ENCODE data around the gene SP3.

Gene SP3

DNA sequence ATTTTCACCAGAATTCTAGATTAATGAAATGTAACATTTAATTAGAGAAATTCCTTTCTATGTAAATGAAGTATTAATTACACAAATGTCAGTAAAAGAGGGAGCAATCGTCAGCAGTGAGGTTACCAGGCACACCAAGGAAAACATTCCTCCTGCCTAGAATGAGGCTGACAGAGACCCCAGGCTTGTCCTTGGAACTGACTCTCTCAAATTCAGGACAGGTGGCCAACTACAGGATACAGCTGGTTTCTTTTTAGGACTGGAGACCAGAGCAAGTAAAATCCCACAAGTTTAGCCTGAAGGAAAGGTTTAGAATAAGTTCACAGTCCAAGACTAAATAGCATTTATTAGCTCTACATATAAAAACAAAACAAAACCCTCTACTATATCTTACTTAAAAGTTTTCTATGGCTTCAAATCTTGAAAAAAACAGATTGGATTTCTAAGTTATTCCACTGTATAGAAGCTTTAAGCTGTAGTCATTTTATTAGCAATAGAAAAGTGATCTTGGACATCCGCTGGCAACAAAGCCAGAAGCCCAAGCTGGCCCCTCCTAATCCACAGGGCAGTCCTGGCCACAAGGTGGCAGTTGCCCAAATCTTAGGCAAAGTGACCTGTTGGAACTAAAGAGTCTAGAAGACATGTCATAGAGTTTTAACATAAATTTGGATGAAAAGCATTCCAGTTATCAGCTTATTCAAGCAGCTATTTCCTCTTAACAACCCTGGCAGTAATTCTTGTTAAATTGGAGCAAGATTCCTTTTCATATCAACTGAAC is 81.0 kb downstream of the SP3 start:
- no peak for DNase-seq

DNA sequence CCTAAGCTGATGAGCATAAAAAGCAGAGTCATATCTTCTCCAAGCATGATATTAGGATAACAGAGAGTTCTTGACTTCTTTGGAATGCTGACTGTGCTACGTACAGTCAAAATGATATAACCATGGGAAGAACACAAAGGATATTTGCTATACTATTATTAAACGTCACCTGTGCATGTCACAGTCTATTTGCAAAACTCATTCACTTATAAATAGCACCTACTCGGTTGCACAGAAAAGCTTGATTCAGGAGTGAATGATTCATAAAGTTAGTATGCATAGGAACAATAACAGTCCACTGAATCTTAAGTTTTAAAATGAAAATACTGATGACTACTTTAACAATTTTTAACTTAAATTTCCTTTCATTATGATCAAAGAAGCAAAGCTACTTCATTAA is 83.3 kb downstream of the SP3 start:
- no peak for DNase-seq

DNA sequence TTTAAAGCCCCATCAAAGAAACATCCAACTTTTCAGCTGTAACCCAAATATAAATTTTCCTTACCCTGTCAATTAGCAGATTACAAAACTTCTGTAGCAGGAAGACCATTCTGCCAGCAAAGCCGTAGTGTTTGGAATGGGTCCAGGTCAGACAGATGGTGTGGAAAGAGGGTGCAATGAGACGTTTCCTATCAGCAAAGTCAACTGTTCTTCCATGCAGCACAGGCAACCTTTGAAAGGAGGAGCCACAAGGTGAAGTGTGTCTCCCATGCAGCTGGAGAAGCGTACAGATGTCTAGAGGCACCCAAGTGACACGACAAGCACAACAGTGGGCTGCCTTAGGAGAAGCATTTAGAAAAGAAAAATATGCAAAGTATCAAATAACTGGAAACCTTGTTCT is 83.7 kb downstream of the SP3 start:
- DNase-seq, result peak; percentile 98

DNA sequence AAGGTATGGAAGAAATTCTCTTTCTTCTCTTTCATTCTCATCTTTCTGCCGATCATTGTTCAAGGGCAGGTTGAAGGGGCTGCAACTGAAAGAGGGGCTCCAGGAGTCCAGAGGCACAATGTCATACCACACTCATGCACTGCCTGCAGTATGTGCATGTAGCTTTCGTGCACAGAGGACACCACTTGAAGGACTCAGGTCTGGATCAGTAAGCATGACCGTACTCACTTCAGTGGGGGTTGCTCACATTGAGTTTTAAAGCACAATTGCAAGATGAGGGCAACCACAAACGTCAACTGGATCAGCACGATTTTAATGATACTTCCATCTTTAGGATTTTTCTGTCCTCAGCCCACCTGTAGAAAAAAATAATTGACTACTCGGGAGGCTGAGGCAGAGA is 84.6 kb downstream of the SP3 start:
- DNase-seq, result no peak

DNA sequence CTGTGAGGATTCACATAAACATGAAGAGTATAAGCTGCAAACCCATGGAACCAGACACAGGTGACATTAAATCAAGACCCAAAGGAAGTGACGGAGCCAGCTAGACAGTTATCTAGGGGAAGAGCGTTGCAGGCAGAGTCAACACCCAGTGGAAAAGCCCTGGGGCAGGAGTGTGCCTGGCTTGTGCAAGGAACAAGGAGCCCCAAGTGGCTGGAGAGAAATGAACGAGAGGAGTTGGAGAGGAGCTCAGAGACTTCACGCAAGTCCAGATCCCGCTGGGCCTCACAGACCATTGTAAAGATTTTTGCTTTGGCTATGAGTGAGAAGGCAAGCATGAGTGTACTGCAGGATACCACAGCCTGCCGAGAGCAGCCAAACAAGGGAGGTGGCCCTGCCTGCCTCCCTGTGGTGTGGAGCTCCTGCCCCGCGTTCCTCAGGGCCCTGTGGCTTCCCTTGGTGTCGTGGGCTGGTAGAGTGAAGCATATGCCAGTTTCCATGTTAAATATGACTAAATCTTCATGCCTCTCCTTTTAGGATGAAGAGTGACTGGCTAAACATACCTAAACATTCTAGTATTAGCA is 88.2 kb downstream of the SP3 start:
- no peak for DNase-seq

DNA sequence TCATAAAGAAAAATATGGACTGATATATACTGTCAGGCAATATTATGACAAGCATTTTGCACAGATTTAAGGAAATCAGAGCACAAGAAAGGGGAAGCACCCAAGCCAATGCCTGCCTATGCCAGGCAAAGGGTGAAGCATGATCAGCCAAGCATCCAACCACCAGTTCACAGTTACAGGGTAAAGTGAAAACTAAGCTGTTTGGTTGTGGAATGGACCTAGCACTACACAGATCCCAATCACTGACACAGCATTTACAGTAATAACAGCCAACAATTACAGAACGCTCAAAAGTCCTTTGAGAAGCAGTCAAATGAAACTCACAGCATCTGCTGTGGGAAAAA is 90.3 kb downstream of the SP3 start:
- DNase-seq, result no peak

DNA sequence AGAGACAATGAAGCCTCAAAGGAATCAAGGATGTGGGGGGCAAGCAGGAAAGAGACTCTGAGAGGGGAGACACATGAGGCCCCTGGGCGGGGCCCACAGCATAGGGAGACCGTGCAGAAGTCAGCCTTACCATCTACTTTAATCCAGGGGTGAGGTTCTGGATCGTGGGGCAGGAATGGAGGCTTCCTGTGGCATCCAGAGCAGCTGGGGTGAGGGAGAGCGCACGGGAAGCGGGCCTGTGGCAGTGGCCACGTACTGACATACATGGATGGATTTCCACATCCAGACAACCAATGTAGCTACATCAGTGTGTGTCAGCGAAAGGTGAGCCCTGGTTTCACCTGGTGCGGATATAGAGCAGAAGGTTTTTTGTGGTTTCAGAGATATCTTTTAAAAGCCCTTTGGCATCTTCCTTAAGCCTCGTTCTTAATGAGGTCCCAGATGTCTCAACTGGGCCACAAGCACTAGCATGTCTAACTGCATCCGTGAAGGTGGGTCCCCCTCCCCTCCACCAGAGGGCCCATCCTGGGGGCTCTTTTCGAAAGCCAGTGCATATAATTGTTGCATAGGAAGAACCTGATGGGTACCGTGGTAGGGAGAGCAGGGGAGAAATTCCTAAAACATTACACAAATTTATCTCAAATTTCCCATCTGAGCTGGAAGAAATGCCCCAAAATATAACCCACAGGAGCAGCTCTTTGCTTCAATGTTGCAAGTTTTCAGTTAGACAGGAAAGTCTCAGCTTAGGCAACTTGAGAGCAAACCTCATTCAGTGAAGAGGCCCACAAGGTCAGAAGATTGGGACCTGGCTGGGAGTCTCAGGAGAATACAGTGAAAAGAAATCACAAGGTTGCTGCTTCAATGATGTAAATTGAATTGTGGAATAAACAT is 90.9 kb downstream of the SP3 start:
- peak; percentile 35 for DNase-seq

DNA sequence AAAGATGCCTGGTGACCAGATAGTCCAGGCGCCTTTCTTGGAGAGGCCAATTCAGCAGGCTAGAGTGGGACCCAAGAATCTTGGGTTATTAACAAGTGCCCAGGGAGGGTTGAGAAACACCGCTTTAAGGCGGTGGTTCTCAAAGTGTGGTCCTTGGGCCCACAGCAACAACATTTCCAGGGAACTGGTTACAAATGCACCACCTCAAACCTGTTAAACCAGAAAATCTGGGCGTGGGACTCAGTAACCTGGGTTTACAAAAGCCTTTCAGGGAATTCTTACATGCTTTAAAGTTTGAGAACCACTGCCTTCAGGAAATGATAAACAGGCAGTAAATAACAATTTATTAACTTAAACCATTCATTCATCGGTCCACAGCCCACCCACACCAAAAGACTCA is 92.5 kb downstream of the SP3 start:
- no peak for DNase-seq

DNA sequence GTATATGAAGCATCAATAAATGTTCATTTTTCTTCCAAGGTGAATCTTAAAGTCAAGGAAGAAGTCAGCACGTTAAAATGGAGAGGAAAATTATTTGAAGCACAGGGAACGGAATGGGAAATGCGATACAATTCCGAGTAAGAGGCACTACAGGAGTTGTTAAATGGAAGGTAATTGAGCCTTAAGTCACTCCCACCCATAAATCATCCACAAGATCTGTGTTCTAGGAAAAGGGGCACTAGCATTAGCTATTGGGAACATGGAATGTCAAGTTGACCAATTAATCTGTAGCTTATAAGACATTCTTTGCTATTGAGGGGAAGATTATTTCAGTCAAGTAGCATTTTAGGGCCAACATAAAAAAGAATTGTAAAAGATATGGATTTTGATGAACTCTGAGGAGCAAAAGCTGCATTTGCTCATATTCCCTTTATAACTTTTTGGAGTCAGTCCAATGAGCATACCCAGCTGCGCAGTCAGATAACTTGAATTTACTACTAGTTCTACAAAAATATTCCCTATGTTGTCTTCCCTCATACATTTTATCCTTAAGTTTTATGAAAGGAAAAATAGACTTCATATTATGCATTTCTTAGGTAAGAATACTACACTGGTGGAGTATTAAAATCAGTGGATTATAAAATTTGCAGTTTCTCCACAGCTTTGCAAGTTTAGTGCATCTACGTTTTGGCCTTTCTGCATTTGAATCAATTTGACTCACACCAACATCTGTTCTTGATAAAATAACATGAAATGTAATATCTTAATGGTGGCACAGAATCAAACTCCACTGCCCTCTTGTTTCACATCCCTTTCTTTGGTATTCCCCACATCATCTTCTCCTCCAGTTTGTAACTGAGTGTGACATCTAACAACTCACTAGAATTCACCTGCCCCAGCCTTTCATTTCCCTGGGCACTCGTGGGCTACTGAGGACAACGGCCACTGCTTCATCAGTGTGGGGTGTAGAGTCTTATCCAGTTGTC is 95.6 kb downstream of the SP3 start:
- DNase-seq, result no peak

DNA sequence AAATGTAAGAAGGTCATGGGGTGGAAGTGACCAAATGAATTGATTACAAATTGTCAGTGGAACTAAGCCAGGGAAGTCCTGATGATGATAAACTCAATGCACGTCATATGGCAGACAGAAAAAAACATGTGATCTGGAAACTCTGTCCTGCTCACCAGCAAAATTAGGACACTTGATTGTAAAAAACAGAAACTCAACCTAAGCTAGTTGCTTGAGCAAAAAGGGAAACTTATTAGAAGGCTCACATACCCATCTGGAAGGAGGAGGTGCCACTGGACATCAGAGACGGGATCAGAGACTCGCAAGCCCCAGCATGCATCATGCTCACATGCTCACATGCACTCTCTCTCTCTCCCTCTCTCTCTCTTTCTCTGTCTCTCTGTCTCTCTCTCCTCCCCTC is 96.8 kb downstream of the SP3 start:
- DNase-seq, result no peak

DNA sequence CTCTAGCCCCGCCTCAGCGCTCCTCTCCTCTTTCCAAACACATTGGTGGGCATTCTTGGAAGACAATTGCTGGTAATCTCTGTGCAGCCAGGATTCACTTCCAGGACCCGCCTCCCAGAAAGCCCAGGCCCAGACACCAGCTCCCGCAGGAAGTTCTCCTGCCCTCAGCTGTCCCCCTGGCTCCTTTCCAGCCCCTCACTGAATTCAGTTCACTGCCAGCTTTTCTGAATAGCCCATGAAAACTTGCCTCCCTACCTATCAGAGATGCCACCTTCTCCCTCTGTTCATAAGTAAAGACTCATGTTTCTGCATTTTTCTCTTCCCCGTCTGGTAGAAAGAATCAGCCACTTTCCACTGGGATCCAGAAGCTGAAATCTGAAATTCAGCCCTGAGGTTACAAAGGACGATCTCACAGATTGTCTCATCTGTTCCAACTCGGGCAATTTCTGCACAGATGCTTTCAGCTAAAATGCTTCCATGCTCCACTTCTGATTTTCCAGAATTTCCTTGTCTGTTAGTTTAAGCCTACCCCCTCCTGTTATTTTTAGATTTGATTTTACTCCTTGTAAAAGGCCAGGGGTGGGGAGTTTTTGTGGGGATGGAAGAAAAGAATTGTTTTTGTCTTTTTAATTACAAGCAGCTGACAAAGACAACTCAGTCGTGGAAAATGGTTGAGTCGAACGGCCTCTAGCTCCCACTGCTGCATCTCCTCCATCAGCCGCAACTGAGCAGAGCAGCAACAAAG is 98.1 kb downstream of the SP3 start:
- DNase-seq, result peak; percentile 66

DNA sequence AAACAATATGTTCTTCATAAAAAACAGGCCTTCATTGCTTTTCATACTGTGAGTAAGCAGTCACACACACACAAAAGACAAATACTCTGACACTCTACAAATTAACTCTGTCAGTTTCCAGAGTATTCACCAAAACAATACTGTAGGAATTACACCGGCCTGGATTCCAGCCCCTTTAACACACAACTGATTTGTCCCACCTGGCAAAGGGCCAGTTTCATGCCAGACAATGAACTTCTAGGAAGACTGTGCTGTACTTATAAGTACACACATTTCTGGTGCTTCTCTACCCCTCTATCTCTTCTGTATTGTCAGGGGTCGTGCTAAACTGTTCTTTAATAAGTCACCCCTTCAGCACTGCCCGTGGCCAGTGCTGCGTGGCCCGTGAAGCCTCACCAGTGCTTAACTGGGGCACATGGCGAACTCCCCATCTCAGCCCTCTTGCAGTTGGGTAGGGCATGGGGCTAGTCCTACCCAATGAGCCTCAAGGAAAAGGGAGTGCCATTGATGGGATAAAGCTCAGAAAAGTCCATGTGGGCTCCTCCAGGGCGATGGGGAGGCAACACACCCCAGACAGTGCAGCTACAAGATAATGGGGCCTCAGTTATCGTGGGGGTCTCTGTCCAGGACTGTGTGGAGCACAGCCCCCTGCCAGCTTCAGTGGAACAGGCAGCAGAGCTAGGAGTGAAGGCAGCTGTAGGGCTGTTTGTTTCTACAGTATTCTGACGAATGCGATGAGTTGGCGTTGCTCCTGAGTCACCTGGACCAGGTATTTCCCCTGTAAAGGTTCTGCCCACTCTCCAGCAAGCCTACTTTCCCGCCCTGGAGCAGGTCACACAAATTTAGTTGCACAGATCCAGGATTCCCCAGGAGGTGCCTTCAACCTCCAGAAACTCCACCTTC is 99.0 kb downstream of the SP3 start:
- DNase-seq, result no peak

DNA sequence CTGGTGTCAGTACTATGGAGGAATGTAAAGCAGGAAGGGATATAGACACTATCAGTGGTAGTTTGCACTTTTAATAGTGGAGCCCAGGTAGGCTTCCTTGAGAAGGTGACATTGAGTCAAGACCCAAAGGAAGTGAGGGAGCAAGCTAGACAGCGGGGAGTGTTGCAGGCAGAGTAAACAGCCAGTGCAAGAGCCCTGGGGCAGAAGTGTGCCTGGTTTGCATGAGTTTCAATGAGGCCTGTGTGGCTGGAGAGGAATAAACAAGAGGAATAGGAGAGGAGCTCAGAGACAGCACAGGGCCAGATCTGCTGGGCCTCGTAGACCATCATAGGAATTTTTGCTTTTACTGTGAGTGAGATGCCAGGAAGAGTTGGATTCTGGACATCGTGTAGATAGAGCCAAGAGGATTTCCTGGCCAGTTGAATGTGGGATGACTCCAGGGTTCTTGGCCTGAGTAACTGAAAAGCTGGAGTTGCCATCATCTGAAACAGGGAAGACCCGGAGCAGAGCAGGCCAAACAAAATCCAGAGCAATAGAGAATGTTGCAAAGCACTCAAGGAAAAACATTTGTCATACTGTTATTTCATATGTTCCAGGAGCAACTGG is 102.5 kb downstream of the SP3 start:
- no peak for DNase-seq

DNA sequence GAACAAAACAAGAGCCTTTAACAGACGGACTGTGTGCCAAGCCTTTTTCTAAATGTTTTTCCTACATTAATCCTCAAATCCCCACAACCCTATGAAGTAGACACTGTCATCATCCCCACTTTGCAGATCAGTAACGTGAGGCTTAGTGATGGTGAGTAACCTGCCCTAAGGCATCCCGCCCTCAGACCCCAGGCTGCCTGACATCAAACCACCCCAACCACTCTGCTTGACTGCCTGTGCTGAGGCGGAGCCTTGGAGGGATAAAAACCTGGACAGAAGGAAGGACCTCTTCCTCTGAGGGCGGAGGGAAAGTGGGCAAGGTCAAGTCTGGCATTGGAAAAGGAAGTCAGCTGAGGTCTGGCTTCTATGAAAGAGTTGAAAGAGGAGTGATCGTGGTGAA is 104.6 kb downstream of the SP3 start:
- no peak for DNase-seq

DNA sequence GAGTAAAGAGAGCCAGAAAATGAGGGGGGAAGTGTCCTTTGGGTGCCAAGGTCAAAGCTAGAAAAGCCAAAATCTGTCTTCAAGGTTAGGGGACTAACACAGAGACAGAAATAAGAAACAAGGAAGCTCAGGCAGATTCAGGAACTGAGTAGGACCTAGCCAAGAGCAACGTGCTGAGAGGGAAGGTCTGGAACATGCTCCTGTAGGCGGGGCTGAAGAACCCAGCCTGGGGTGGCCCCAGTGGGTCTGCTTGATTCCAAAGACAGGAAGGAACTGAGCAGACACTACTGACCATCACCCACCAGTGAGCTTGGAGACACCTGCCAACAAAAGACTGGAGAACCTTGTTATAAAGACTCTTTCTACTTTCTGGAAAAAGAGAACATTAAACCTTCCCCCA is 105.1 kb downstream of the SP3 start:
- DNase-seq, result no peak

DNA sequence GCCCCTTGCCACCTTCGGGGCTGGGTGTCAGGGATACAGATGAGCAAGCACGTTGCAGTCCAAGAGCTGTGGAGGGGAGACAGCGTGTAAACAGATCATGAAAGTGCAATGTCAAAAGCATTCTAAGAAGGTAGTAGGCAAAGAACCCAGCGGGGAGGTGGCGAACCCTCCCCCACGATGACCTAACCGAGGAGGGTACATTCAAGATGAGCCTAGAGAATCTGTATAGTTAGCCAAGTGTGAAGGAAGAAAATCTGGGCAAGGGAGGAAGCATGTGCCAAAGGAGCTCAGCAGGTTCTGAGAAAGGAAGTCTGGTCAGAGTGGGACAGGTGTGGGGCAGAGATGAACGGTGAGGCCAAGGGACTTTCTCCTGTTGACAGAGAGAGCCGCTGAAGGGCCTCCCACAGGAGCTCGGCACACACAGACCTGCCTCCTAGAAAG is 106.9 kb downstream of the SP3 start:
- no peak for DNase-seq
